Activated CD8-positive, alpha-beta memory T cell treated with anti-CD3 and anti-CD28 coated beads for 4 hours (primary cell): Measurements from ENCODE around the gene WDR46.
"Not testable (repeated sequence)": the region's sequence is repeated elsewhere in the genome, so short reads cannot be mapped to it uniquely, and the experiment has no call there.

ENCODE experiments used
- DNase-seq, 2 donors: peaks; one replicate each; pipeline ENCODE4 v3.0.0-alpha.2; 2020; ENCODE audit warnings: low read depth in 2 of 2

Gene WDR46

DNA sequence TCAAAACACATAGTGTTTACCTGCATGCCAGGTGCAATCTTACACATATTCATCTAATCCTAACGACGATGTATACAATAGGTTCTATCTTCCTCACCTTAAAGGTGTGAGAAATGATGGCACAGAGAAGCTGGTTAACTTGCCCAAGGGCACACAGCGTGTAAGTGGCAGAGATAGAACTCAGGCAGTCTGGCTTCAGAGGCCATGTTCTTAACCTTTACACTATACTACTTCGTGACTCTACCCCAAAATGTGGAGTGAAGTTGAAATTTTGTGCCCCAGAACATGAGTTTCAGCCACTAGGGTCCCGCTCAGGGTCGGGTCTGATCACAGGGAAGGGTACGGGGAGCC, 17.9 kb downstream of the WDR46 start:
- DNase-seq, result no peak

DNA sequence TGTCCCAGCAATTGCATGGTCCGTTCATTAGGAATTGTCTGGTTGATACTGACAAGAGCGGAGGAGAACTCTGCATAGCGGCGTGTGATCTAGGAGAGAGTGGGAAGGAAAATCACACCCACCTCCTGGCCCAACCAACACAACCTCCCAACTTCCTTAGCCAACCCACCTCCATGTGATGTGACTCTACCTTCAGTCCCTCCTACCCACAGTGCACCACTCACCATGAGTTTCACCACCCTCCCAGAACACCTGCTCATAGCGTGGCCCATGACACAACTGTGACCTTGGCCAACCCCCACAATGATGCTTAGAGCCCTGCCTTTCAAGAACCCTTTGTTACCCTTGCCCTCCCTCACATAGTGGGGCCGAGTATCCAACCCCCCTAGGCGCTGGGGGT, 25.0 kb downstream of the WDR46 start:
- no peak for DNase-seq

DNA sequence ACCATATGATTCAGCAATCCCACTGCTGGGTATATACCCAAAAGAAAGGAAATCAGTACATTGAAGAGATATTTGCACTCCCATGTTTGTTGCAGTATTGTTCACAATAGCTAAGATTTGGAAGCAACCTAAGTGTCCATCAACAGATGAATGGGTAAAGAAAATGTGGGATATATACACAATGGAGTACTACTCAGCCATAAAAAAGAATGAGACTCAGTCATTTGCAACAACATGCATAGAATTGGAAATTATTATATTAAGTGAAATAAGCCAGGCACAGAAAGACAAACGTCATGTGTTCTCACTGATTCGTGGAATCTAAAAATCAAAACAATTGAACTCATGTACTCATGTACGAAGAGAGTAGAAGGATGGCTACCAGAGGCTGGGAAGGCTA, 26.5 kb downstream of the WDR46 start:
- not testable (repeated sequence) for DNase-seq

DNA sequence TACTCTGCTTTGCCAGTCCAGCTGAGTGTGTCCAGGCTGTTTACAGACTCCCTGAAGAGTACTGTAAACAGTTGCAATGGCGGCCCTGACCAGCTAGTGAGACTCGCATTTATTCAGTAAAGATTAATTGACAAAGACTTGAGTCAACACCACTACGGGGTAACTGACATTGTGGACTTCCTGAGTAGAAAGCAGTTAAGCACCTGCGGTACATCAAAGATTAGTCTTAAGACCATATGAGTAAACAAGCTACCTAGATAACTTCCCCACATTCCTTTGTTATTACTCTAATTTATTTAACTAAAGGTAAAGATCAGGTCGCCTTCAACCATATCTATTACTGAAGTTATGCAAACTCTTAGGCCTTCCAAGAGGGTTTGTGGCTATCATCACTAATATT, 30.0 kb downstream of the WDR46 start:
- no peak for DNase-seq

DNA sequence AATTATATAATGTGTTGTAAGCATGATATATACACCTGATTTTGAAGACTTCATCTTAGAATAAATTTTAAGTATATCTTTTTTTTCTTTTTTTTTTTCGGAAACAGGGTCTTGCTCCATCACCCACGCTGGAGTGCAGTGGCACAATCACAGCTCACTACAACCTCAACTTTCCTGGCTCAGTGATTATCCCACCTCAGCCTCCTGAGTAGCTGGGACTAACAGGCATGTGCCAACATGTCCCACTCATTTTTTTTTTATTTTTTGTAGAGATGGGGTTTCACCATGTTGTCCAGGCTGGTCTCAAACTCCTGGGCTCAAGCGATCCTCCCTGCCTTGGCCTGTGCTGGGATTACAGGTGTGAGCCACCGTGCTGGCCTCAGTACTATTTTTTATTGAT, 34.4 kb downstream of the WDR46 start:
- no peak for DNase-seq

DNA sequence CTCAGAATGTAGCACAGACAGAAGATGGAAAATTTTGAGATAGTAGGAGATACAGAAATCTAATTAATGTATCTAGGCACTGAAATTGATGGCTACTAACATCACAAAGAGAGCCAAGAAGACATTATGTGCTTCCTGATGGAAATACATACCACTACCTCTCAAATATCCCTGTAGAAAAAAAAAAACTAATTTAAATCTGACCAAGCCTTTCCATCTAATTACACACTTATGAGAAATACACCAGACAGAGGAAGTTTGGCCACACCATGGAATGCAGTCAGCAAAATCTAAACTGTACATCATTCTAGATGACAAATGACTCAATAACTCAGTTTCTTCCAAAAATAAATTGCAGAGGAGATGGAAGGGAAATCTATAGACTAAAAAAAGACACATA, 36.3 kb downstream of the WDR46 start:
- DNase-seq, result no peak

DNA sequence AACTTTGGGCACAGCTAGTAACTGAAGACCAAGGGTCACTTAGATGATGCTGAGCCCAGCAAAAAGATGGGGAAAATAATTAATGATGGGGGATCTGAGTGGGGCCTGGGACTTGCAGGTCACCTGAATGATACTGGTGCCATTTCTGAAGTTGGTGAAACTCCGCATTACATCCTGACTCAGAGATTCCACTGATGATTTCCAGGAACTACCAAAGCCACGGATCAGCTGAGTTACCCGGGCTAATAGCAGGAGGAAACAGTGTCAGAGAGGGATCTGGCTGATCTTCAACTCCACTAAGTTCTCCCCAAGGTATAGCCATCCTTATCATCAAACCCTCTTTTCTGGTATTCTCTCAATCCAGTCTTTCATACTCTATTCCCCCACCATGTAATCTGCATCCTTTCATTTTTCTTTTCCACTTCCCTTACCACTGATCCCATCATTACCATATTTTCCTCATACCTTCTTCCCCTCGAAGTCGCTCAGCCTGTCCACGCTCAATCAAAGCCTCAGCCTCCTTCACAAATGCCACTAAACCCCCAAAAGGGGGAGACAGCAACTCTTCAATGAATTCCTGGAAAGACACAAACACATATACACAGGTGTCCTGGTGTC, 37.5 kb downstream of the WDR46 start:
- DNase-seq, result no peak

DNA sequence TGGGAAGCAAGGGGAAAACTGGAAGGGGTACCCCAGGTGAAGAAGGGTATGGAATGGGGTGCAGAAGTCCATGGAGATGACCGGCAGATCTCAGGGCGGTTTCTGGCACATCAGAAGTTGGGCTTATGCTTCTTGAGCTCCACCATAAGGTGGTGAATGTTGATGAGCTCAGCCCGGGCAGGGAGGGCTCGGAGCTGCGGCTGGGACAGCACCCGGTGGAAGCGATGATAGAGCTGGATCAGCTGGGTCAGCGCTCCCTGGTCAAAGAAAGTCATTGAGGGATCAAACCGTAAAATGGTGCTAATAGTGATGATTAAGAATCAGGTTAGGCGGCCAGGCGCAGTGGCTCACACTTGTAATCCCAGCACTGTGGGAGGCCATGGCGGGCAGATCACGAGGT, 38.3 kb downstream of the WDR46 start:
- no peak for DNase-seq

DNA sequence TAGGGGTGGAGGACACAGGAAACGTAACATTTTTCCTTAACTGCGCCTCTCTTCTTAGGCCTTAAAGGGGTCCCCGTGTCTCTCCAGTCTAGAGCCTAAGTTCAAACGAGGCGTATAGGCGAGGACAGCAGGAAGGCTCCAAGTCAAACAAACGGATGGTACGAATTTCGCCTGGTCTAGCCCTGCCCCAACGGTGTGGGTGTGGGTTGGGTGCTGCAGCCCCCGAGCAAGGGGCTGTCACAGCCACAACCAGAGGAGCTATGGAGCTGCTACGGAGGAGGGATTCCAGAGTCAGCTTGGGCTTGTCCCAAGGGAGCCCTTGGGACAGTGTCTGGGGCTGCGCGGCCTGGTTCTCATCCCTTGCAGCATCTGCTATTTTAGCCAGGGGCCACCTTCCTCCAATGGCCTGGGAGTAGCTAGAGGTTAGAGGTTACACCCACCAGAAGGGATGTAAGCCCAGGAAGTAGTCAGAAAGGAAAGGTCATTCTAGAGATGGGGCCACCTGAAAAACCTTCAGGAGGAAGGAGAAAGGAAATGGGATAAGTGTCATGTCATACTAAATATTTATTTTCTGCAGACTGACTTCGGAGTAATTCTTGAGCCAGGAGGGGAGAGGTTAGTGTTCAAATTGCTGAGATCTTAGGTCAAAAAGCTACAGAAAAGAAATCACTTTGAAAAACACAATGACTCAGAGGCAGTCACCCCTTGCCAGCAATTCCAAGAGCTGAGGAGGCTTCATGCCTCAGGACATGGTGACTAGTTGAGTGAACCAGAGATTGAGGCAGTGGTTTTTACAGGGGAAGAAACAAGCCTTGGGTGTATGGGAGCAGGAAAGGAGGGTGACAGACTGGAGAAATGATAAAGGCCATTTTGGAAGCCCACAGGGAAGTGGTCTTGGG, 39.1 kb downstream of the WDR46 start:
- no peak for DNase-seq

DNA sequence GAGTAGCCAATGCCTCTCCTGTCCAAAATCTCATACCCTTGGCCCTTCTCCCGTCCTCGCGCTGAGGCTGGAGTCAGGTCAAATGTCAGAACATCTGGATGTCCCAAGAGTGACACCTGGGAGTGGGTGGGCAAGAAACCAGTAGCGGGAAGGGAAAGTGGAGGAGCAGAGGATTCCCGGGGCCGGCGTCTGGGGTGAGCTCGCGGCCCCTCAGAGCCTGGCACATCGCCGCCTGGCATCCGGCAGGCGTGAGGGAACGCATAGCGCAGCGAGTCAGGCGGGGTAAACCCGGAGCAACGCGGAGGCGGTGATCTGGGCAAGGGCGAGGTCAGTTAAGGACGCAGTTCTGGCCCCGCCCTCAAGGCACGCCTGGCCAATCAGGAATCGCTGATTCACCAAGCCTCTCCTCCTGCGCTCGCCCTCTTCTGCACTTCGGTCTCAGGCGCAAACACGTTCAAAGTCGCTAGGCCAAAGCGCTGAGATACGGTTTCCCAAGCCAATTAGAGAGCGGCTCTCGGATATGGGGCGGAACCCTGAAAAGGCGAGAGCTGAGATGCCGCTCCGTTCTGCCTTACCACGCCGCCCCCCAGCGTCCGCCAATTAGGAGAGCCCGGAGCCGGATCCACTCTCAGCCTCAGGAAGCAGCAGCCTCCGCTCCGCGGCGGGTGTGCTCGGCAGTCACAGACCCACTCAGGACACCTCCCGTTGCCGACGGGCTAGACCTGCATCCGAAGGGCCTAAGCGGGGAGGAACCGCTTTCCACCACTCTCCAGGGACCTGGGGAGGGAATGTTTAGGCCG, 39.9 kb downstream of the WDR46 start:
- DNase-seq, result peak; percentile 90

DNA sequence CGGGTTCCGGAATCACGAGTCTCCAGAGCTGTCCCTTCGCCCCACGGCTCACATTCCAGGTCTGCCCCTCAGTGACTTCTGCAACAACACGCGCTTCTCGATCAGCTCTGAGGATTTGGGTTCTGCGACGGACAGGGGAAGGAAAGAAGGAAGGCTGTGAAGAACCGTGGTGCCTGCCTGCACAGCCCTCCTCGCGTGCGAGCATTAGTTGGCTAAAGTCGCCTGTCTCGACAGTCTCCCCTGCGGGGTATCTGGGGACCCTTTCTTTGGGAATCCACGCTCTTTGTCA, 40.5 kb downstream of the WDR46 start:
- no peak for DNase-seq

DNA sequence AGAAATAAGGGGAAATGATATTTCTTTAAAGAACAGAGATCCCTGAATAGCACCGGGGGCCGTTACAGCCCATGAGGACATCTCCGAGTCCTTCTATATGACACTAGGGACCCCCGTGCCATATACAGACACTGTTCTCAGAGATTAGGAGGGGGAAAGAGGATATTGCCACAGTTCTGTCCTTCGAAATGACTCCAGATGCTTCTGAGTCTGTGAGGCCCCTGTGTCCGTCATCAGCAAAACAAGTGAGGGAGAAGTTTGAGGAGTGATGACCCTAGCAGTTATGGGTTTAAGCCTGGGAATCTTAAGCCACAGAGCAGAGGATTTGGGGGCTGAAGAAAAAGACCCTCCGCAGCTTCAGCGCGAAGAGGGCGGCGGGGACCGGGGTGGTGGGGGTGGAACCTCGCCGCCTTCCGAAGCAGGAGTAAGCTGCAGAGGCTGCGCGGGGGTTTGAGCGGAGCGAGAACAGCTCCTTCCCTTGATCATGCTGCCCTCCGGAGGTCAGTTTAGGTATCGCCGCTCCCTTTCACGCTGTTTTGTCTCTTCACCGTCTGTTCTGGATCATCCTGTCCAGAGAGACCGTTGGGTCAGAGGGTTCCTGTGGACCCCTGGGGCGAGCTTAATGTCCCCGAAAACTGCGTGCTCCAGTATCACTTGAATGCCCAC, 40.9 kb downstream of the WDR46 start:
- peak; percentile 84 to 85 for DNase-seq

DNA sequence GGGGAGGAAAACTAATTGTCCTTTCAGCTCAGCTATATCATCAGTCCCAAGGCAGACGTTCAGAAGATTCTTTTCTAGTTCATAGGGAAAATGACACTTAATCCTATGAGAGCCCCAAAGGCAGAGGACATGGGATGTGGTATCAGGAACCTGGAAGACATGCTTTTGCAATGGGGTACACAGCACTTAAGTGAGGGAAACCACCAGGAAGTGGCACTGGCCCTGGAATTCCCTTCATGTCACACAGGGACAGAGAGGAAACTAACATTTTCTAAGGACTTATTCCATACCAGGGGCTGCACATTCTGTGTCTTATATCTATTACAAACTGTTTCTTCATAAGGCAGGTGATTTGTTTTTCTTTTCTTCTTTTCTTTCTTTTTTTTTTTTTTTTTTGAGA, 45.6 kb downstream of the WDR46 start:
- no peak for DNase-seq

DNA sequence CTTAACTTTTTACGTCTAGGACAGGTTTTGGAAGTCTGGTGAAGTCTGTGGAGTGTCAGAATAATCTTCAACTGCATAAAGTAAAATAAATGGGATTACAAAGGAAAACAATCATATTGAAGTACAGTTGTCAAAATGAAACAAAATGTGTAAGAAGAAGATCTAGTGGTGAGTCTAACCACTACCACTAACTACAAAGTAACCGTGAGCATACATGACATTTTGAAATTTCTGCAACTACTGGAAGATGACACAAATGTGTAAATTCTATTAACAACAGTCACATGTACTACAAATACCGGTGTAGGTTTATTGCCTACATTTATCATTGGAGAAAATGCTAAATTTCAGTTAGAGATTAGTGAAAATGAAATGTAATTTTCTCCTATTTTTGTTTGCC, 47.1 kb downstream of the WDR46 start:
- no peak for DNase-seq

DNA sequence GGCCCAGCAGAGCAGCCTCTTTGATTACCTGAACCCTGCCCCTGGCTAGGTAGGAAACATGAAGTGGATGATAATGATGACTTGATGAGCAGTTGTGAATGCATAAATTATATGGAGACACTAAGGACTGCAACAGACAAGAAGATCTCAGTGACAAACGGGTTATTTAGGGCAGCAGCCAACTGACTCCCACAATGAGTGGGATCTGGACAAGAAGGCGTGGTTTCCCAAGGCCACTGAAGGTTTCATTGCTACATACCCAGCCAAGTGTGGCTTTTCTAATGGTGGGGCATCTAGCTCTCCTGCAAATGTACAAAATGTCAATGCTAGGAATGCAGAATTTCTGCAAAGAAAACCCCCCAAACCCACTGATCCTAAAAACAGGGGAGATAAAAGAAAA, 51.3 kb downstream of the WDR46 start:
- no peak for DNase-seq

DNA sequence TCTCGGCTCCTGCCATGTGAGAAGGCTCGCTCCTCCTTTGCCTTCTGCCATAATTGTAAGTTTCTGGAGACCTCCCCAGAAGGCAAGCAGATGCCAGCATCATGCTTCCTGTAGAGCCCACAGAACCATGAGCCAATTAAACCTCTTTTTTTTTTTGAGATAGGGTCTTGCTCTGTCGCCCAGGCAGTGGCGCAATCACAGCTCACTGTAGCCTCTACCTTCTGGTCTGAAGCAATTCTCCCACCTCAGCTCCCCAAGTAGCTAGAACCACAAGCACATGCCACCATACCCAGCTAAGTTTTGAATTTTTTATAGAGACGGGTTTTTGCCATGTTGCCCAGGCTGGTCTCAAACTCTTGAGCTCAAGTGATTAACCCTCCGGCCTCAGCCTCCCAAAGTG, 52.2 kb downstream of the WDR46 start:
- no peak for DNase-seq

DNA sequence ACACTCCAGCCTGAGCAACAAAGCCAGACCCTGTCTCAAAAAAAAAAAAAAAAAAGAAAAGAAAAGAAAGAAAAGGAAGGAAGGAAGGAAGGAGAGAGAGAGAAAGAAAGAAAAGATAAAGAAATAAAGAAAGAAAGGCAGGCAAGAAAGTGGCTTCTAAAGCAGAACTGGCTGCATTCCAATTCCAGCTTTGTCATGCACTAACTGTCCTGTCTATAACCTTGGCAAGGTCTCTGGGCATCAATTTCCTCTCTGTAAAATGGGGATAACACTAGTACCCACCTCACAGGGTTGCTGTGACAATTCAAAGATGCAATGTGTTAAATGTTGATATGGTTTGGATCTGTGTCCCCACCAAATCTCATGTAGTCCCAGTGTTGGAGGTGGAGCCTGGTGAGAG, 52.7 kb downstream of the WDR46 start:
- no peak for DNase-seq

DNA sequence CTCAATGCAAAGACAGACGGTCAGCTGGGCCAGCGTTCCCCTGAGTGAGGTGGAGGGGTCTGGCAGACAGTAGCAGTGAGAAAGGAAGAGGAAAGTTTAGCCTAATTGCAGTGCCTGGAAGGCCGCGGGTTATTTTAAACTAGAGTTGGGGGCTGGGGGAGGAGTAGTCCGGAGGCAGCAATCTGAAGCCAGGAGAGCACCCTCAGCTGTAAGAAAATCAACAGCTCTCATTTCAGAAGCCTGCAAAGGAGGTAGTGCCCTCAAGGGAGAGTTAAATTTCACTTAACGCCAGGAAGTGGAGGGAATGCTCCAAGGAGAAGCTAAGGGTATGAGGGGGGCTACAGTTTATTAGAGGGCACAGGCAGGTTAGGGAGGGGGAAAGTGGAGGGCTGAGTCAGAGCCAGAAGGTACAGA, 53.8 kb downstream of the WDR46 start:
- no peak for DNase-seq
